CD14-positive monocyte (primary cell): ENCODE measurements around the gene EDRF1. TPM values are rescaled to one million over a fixed set of nuclear protein-coding genes. Genes with fewer than 3 reads are reported as not detected.
A peak's percentile ranks its signal among the peaks of the same experiment; 100 is the strongest.

Source experiments
- DNase-seq, 3 donors: peaks; one replicate each; pipeline ENCODE4 v3.0.0-alpha.2; 2011 to 2022
- H2AFZ ChIP-seq: 2 replicates; pipeline ENCODE4 v1.6.0; 2012; ENCODE audit warnings: mild to moderate bottlenecking, low read depth, low read length, inconsistent platforms; ENCODE audit not compliant: insufficient read depth, poor library complexity, severe bottlenecking
- H3K27ac ChIP-seq, 2 donors: 1 replicate in 1 of 2; 2 replicates in 1 of 2; pipeline ENCODE4 v1.5.1; 2012 to 2013; ENCODE audit warnings: low read length in 2 of 2, control low read depth in 1 of 2, inconsistent platforms in 1 of 2, low read depth in 1 of 2, mild to moderate bottlenecking in 1 of 2
- H3K27me3 ChIP-seq, 2 donors: one replicate each; pipeline versions ENCODE4 v1.6.0 to v1.6.1; 2011 to 2013; ENCODE audit warnings: low read length in 2 of 2; ENCODE audit not compliant: control insufficient read depth in 2 of 2, insufficient read depth in 2 of 2
- H3K36me3 ChIP-seq, 2 donors: replicated peaks in 1 of 2; 1 replicate in 1 of 2; 2 replicates in 1 of 2; pipeline versions ENCODE4 v1.5.1 to v1.6.1; 2012 to 2013; ENCODE audit warnings: low read length in 2 of 2, control low read depth in 1 of 2, inconsistent platforms in 1 of 2, mild to moderate bottlenecking in 1 of 2; ENCODE audit not compliant: insufficient read depth in 2 of 2, control insufficient read depth in 1 of 2
- H3K4me1 ChIP-seq, 2 donors: 1 replicate in 1 of 2; 2 replicates in 1 of 2; pipeline versions ENCODE4 v1.5.1 to v1.6.1; 2012 to 2013; ENCODE audit warnings: low read length in 2 of 2, control low read depth in 1 of 2, inconsistent platforms in 1 of 2, mild to moderate bottlenecking in 1 of 2, moderate library complexity in 1 of 2; ENCODE audit not compliant: insufficient read depth in 2 of 2, control insufficient read depth in 1 of 2
- H3K4me2 ChIP-seq: replicated peaks from 2 replicates; pipeline ENCODE3; 2012; ENCODE audit warnings: low read length, moderate library complexity, mild to moderate bottlenecking; ENCODE audit not compliant: poor library complexity, severe bottlenecking; ENCODE audit errors: extremely low read depth
- H3K4me3 ChIP-seq, 3 experiments: fragments of 200-600 bp in 1 of 3; sonication (generic) in 1 of 3; replicated peaks in 1 of 3; 1 replicate in 2 of 3; 2 replicates in 1 of 3; pipeline ENCODE4 v1.5.1; 2011 to 2013; ENCODE audit warnings: low read length in 3 of 3, mild to moderate bottlenecking in 3 of 3, control low read depth in 2 of 3, low read depth in 2 of 3, inconsistent platforms in 1 of 3, moderate library complexity in 1 of 3
- H3K79me2 ChIP-seq: 2 replicates; pipeline ENCODE4 v1.6.0; 2012; ENCODE audit warnings: mild to moderate bottlenecking, control low read depth, inconsistent platforms, low read length, moderate library complexity; ENCODE audit not compliant: insufficient read depth
- H3K9ac ChIP-seq: 2 replicates; pipeline ENCODE4 v1.6.0; 2017; ENCODE audit warnings: low read length, mild to moderate bottlenecking; ENCODE audit not compliant: insufficient read depth, poor library complexity, severe bottlenecking
- H3K9me3 ChIP-seq, 2 donors: replicated peaks in 1 of 2; 1 replicate in 1 of 2; 2 replicates in 1 of 2; pipeline versions ENCODE4 v1.5.1 to v1.6.1; 2012 to 2013; ENCODE audit warnings: low read length in 2 of 2, control low read depth in 1 of 2; ENCODE audit not compliant: control insufficient read depth in 1 of 2, insufficient read depth in 1 of 2
- H4K20me1 ChIP-seq: 2 replicates; pipeline ENCODE4 v1.6.0; 2012; ENCODE audit warnings: mild to moderate bottlenecking, low read length, control low read depth, moderate library complexity; ENCODE audit not compliant: insufficient read depth
- H3K27ac Mint-ChIP-seq, 7 donors: one replicate each; pipeline ENCODE4 v1.8.0; 2020; ENCODE audit warnings: mild to moderate bottlenecking in 7 of 7, mixed read lengths in 7 of 7, moderate library complexity in 6 of 7, inconsistent platforms in 2 of 7
- H3K27me3 Mint-ChIP-seq, 3 donors: one replicate each; pipeline ENCODE4 v1.8.0; 2021 to 2022; ENCODE audit warnings: low read depth in 3 of 3, mild to moderate bottlenecking in 3 of 3, mixed read lengths in 3 of 3, moderate library complexity in 3 of 3, inconsistent platforms in 1 of 3
- H3K36me3 Mint-ChIP-seq, 2 donors: one replicate each; pipeline ENCODE4 v1.8.0; 2020; ENCODE audit warnings: mixed read lengths in 2 of 2, inconsistent platforms in 1 of 2, mild to moderate bottlenecking in 1 of 2
- H3K4me1 Mint-ChIP-seq: one replicate; pipeline ENCODE4 v1.8.0; 2020; ENCODE audit warnings: mild to moderate bottlenecking, mixed read lengths
- H3K4me3 Mint-ChIP-seq, 2 donors: one replicate each; pipeline ENCODE4 v1.8.0; 2020; ENCODE audit warnings: mild to moderate bottlenecking in 2 of 2, mixed read lengths in 2 of 2, moderate library complexity in 1 of 2
- H3K9me3 Mint-ChIP-seq, 7 donors: one replicate each; pipeline ENCODE4 v1.8.0; 2020 to 2022; ENCODE audit warnings: mixed read lengths in 7 of 7, mild to moderate bottlenecking in 6 of 7, moderate library complexity in 6 of 7, inconsistent platforms in 2 of 7
- WGBS: methylation state at CpG from one replicate; pipeline ENCODE4 v1.1.5; 2013; ENCODE audit warnings: missing lambda C conversion rate; ENCODE audit not compliant: insufficient coverage; 5-methylcytosine and 5-hydroxymethylcytosine counted together
- intact Hi-C, 2 donors: fragments of 100-400 bp; cut with micrococcal nuclease; formaldehyde crosslinking; loops; one replicate each; pipeline versions ENCODE4 v1.15.0 to v1.15.1; 2023
- polyA plus RNA-seq, 3 donors: library from polyadenylated mRNA; depleted of rRNA in 1 of 3; unstranded in 2 of 3; stranded (reverse) in 1 of 3; fragments of 300-500 nt in 2 of 3; fragments of >200 nt in 1 of 3; fragmentation: Illumina TruSeq in 2 of 3; gene quantifications; 1 replicate in 2 of 3; 2 replicates in 1 of 3; pipeline ENCODE4 v1.2.3, GENCODE V29; 2012 to 2021
- TF ChIP-seq, protein P1 (sequence below): fragments of 200-600 bp; IDR thresholded peaks from one replicate; pipeline ENCODE4 v1.8.0; 2022; ENCODE audit warnings: antibody characterized with exemption, mild to moderate bottlenecking

Gene EDRF1
- polyA plus RNA-seq, 3 donors = 4.6 to 21.4 (median 5.3) TPM

DNA sequence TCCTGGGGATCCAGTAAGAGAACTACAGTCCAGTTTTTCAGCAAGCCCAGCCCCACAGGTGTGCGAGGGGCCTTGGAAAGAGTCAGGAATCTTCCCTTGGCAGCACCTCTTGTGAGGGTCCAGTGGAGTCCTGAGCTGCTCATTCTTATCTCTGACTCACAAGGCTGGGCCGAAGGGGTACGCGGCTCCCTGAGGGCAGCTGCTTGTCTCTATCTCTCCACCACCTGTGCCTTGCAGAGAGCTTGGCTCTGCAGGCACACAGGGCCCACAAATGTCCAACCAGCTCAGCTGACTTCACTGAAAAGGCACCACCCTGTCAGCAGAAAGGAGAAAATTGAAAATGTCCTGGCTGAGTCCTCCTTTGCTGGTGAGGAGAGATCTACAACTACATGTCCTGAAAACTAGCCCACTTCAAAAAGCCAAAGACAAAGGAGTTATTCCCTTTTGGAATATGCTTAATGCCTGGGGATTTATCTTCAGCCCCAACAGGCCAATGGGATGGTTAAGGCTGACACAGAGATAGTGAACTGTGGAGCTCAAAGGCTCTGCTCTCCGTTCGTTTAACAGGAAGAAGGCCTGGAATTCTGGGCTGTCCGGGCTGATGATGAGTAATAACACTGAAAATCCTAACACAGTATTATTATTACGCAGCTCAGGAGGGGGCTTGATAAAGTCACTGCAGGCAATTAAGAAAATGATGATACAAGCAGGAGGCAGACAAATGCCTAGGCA, 80.1 kb downstream of the EDRF1 start:
- WGBS = 100% methylated on average over 1 of the region's 8 CpGs
- Mint-ChIP-seq H3K9me3 (no peaks in the 10 kb centered on the region), H3K4me1 (no peaks in the 10 kb centered on the region), H3K36me3 (peaks cover 36 to 46% of the 10 kb centered on the region in 2 donors), H3K27me3 (peaks cover 0 to 2% (median 0%) of the 10 kb centered on the region in 3 donors), H3K27ac (peak overlapping the region in 2 of 7 donors; percentile 11 to 48), H3K4me3 (no peak overlapping the region)
- TF ChIP-seq, protein P1, sequence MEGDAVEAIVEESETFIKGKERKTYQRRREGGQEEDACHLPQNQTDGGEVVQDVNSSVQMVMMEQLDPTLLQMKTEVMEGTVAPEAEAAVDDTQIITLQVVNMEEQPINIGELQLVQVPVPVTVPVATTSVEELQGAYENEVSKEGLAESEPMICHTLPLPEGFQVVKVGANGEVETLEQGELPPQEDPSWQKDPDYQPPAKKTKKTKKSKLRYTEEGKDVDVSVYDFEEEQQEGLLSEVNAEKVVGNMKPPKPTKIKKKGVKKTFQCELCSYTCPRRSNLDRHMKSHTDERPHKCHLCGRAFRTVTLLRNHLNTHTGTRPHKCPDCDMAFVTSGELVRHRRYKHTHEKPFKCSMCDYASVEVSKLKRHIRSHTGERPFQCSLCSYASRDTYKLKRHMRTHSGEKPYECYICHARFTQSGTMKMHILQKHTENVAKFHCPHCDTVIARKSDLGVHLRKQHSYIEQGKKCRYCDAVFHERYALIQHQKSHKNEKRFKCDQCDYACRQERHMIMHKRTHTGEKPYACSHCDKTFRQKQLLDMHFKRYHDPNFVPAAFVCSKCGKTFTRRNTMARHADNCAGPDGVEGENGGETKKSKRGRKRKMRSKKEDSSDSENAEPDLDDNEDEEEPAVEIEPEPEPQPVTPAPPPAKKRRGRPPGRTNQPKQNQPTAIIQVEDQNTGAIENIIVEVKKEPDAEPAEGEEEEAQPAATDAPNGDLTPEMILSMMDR = no peak
- Histone ChIP-seq H3K4me1 (no peaks in the 10 kb centered on the region), H4K20me1 (no peaks in the 10 kb centered on the region), H2AFZ (no peak overlapping the region), H3K4me2 (no peak overlapping the region), H3K9ac (no peak overlapping the region), H3K27me3 (no peaks in the 10 kb centered on the region), H3K27ac (no peak overlapping the region), H3K9me3 (no peaks in the 10 kb centered on the region), H3K79me2 (no peaks in the 10 kb centered on the region), H3K4me3 (no peak overlapping the region), H3K36me3 (peaks cover 23 to 84% of the 10 kb centered on the region in 2 donors)
- DNase-seq = no peak
- intact Hi-C loops = no loop called here

DNA sequence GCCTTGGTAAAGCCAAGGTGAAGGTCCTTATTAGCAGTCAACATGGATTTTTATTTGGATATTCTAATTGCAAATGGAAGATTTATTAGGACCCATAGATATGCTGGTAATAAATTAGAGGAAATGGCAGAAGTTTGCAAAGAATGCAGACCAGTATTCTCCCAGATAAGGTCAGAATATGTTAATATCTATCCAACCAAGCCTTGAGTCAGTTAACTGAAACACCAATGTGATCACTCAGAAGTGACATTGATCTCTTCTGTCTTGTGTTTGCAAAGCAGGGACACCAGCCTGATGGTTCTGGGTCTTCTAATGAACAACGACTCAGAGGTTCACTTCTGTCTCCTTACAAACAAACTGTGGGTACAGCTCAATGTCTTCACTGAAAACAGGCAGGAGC, 82.1 kb downstream of the EDRF1 start:
- H3K4me2 ChIP-seq = no peak overlapping the region
- H3K4me1 Mint-ChIP-seq = no peaks in the 10 kb centered on the region
- H3K79me2 ChIP-seq = no peaks in the 10 kb centered on the region
- H3K9me3 Mint-ChIP-seq = no peaks in the 10 kb centered on the region
- TF ChIP-seq, protein P1 = no peak
- peaks cover 43 to 58% of the 10 kb centered on the region in 2 donors for H3K36me3 Mint-ChIP-seq
- no peak for DNase-seq
- peaks cover 0 to 2% (median 0%) of the 10 kb centered on the region in 3 donors for H3K27me3 Mint-ChIP-seq
- H3K9ac ChIP-seq = no peak overlapping the region
- no peak overlapping the region for H3K4me3 Mint-ChIP-seq
- no peaks in the 10 kb centered on the region for H3K9me3 ChIP-seq
- no peaks in the 10 kb centered on the region for H3K27me3 ChIP-seq
- H3K36me3 ChIP-seq = peaks cover 29 to 84% of the 10 kb centered on the region in 2 donors
- intact Hi-C loops = no loop called here
- no peak overlapping the region for H3K27ac Mint-ChIP-seq
- H2AFZ ChIP-seq = no peak overlapping the region
- H3K4me3 ChIP-seq = no peak overlapping the region
- no peaks in the 10 kb centered on the region for H4K20me1 ChIP-seq
- no CpG with 5 or more reads among the region's 1 CpG for WGBS
- H3K27ac ChIP-seq = no peak overlapping the region
- H3K4me1 ChIP-seq = no peaks in the 10 kb centered on the region
